ENCODE data around the gene PLP2. TPM values are rescaled to one million over a fixed set of nuclear protein-coding genes. Genes with fewer than 3 reads are reported as not detected.
A peak's percentile ranks its signal among the peaks of the same experiment; 100 is the strongest.

PLP2 gene
- total and polyA plus RNA-seq, 2 of the 13 experiments (the other 11 are each of a cell fraction or from before 2014, with no cell fraction given) = 0.40 to 3.6 TPM

DNA sequence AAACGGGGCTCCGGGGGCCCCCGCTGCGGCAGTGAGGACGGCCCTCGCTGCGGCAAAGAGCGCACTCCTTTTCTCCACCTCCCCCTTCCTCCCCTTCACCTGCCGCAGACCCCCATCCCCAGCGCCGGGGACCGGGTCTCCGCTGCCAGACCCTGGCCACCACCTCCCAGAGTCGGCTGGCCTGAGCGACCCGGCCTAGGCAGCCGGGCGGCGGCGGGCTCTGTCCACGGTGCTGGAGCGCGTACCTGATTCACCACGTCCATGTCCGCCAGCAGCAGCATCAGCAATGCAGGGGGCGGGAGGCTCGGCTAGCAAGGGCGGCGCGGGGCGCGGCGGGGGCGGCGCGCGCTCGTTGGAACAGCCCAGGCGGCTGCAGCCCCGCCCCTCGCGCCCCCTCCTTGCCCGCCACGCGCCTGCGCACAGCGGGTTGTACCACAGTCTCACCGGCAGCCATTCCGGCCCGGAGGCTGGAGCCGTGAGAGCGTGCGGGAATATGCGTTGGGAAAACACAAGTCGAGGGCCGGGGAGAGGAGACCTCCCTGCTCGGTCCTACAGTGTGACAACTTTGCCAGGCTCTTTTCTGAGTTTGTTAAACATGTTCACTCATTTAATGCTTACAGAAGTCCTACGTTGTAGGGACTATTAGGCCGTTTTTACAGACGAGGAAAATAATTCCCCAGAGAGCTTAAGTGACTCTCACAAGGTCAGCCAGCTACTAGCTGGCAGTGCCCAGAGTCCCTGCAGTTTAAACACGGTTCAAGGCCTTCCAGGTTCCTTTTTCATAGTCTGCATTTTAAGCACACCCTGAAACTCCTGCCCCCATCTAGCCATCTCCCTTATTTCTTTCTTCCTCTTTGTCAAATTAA lies 28.4 kb downstream of the PLP2 start, which contains the start of gene SYP (continued):
- peak; percentile 88; the same call in 1 of the 2 replicates for TF ChIP-seq AHR (CRISPR knock-in tag; IDR thresholded peaks at IDR 0.05)
- TF ChIP-seq TRIM24 (CRISPR knock-in tag; IDR thresholded peaks at IDR 0.05) = no peak
- peak; percentile 74; the same call in 1 of the 2 replicates for TF ChIP-seq ZNF777 (CRISPR knock-in tag; IDR thresholded peaks at IDR 0.05)
- peak; percentile 39; the same call in 1 of the 2 replicates for TF ChIP-seq TBX2 (CRISPR knock-in tag; IDR thresholded peaks at IDR 0.05; ENCODE audit: borderline replicate concordance)
- TF ChIP-seq, protein P1, sequence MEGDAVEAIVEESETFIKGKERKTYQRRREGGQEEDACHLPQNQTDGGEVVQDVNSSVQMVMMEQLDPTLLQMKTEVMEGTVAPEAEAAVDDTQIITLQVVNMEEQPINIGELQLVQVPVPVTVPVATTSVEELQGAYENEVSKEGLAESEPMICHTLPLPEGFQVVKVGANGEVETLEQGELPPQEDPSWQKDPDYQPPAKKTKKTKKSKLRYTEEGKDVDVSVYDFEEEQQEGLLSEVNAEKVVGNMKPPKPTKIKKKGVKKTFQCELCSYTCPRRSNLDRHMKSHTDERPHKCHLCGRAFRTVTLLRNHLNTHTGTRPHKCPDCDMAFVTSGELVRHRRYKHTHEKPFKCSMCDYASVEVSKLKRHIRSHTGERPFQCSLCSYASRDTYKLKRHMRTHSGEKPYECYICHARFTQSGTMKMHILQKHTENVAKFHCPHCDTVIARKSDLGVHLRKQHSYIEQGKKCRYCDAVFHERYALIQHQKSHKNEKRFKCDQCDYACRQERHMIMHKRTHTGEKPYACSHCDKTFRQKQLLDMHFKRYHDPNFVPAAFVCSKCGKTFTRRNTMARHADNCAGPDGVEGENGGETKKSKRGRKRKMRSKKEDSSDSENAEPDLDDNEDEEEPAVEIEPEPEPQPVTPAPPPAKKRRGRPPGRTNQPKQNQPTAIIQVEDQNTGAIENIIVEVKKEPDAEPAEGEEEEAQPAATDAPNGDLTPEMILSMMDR (CRISPR knock-in tag; IDR thresholded peaks at IDR 0.05) = peak; percentile 36; the same call in 1 of the 2 replicates
- TF ChIP-seq ZNF543 (CRISPR knock-in tag; IDR thresholded peaks at IDR 0.05) = peak; percentile 73; the same call in 1 of the 2 replicates
- TF ChIP-seq HIVEP1 (CRISPR knock-in tag; IDR thresholded peaks at IDR 0.05) = no peak
- TF ChIP-seq, protein P2, sequence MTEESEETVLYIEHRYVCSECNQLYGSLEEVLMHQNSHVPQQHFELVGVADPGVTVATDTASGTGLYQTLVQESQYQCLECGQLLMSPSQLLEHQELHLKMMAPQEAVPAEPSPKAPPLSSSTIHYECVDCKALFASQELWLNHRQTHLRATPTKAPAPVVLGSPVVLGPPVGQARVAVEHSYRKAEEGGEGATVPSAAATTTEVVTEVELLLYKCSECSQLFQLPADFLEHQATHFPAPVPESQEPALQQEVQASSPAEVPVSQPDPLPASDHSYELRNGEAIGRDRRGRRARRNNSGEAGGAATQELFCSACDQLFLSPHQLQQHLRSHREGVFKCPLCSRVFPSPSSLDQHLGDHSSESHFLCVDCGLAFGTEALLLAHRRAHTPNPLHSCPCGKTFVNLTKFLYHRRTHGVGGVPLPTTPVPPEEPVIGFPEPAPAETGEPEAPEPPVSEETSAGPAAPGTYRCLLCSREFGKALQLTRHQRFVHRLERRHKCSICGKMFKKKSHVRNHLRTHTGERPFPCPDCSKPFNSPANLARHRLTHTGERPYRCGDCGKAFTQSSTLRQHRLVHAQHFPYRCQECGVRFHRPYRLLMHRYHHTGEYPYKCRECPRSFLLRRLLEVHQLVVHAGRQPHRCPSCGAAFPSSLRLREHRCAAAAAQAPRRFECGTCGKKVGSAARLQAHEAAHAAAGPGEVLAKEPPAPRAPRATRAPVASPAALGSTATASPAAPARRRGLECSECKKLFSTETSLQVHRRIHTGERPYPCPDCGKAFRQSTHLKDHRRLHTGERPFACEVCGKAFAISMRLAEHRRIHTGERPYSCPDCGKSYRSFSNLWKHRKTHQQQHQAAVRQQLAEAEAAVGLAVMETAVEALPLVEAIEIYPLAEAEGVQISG (CRISPR knock-in tag; IDR thresholded peaks at IDR 0.05) = peak; percentile 82
- TF ChIP-seq, protein P3, sequence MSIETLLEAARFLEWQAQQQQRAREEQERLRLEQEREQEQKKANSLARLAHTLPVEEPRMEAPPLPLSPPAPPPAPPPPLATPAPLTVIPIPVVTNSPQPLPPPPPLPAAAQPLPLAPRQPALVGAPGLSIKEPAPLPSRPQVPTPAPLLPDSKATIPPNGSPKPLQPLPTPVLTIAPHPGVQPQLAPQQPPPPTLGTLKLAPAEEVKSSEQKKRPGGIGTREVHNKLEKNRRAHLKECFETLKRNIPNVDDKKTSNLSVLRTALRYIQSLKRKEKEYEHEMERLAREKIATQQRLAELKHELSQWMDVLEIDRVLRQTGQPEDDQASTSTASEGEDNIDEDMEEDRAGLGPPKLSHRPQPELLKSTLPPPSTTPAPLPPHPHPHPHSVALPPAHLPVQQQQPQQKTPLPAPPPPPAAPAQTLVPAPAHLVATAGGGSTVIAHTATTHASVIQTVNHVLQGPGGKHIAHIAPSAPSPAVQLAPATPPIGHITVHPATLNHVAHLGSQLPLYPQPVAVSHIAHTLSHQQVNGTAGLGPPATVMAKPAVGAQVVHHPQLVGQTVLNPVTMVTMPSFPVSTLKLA (IDR thresholded peaks at IDR 0.05) = no peak
- TF ChIP-seq, protein P4, sequence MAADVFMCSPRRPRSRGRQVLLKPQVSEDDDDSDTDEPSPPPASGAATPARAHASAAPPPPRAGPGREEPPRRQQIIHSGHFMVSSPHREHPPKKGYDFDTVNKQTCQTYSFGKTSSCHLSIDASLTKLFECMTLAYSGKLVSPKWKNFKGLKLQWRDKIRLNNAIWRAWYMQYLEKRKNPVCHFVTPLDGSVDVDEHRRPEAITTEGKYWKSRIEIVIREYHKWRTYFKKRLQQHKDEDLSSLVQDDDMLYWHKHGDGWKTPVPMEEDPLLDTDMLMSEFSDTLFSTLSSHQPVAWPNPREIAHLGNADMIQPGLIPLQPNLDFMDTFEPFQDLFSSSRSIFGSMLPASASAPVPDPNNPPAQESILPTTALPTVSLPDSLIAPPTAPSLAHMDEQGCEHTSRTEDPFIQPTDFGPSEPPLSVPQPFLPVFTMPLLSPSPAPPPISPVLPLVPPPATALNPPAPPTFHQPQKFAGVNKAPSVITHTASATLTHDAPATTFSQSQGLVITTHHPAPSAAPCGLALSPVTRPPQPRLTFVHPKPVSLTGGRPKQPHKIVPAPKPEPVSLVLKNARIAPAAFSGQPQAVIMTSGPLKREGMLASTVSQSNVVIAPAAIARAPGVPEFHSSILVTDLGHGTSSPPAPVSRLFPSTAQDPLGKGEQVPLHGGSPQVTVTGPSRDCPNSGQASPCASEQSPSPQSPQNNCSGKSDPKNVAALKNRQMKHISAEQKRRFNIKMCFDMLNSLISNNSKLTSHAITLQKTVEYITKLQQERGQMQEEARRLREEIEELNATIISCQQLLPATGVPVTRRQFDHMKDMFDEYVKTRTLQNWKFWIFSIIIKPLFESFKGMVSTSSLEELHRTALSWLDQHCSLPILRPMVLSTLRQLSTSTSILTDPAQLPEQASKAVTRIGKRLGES (CRISPR knock-in tag; IDR thresholded peaks at IDR 0.05; ENCODE audit: borderline replicate concordance) = peak; percentile 74; the same call in 1 of the 2 replicates
- TF ChIP-seq KAT8 (CRISPR knock-in tag; IDR thresholded peaks at IDR 0.05) = peak; percentile 67
- TF ChIP-seq, protein P5, sequence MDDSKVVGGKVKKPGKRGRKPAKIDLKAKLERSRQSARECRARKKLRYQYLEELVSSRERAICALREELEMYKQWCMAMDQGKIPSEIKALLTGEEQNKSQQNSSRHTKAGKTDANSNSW (CRISPR knock-in tag; IDR thresholded peaks at IDR 0.05; ENCODE audit: borderline replicate concordance) = no peak
- TF ChIP-seq SKI (IDR thresholded peaks at IDR 0.05; ENCODE audit: partially characterized antibody) = peak; percentile 70
- no peak for TF ChIP-seq CREB1 (IDR thresholded peaks at IDR 0.05)
- TF ChIP-seq CREB1 (CRISPR knock-in tag; IDR thresholded peaks at IDR 0.05) = no peak
- TF ChIP-seq ZNF883 (CRISPR knock-in tag; IDR thresholded peaks at IDR 0.05; ENCODE audit: not compliant biosample characterization) = peak; percentile 46
